HL-60 (cell line): ENCODE data around the gene NSRP1.

Experiments used
- GABPA ChIP-seq: IDR thresholded peaks from 2 replicates; pipeline ENCODE4 v1.6.1; 2012; ENCODE audit warnings: low read depth
- TF ChIP-seq, protein P1 (sequence below): IDR thresholded peaks from one replicate; pipeline ENCODE4 v1.5.1; 2011; ENCODE audit warnings: low read length, control low read depth, inconsistent platforms; ENCODE audit not compliant: insufficient read depth

DNA sequence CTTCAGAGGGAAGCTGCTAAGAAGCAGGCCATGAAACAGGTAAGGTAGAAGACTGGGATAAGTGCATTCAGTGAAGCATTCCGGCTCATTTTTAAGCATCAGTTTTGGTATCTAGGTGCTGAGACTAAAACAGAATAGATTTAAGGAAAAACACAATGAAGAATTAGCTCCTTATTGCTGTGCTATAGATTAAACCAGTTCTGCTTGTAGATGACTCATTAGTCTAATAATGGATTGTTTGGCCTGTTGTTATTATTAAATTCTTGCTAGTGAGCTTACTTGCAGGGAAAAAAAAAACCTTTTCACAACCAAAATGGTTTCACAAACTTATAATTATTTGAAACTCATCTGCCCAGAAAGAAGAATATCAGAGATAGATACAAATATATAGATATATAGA is 55.9 kb downstream of the NSRP1 start:
- TF ChIP-seq, protein P1, sequence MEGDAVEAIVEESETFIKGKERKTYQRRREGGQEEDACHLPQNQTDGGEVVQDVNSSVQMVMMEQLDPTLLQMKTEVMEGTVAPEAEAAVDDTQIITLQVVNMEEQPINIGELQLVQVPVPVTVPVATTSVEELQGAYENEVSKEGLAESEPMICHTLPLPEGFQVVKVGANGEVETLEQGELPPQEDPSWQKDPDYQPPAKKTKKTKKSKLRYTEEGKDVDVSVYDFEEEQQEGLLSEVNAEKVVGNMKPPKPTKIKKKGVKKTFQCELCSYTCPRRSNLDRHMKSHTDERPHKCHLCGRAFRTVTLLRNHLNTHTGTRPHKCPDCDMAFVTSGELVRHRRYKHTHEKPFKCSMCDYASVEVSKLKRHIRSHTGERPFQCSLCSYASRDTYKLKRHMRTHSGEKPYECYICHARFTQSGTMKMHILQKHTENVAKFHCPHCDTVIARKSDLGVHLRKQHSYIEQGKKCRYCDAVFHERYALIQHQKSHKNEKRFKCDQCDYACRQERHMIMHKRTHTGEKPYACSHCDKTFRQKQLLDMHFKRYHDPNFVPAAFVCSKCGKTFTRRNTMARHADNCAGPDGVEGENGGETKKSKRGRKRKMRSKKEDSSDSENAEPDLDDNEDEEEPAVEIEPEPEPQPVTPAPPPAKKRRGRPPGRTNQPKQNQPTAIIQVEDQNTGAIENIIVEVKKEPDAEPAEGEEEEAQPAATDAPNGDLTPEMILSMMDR, result no peak
- TF ChIP-seq GABPA, result no peak
